NK-92 treated with Interleukin-12 subunit alpha and Interleukin-12 subunit beta, amount 100 ng/mL, for 24 hours (cell line): Measurements from ENCODE around the gene TRPM4.
"Not testable (repeated sequence)": the region's sequence is repeated elsewhere in the genome, so short reads cannot be mapped to it uniquely, and the experiment has no call there.

Experiments
- DNase-seq: peaks from one replicate; lab custom pipeline; 2025; lab: John Stamatoyannopoulos, UW

TRPM4 gene

GRCh38 chr19:49151267-49152118, 6.1 kb upstream of the TRPM4 start:
- DNase-seq = no peak

GRCh38 chr19:49152119-49152550, 5.5 kb upstream of the TRPM4 start:
- no peak for DNase-seq

GRCh38 chr19:49153167-49153809, 4.3 kb upstream of the TRPM4 start:
- DNase-seq = no peak

GRCh38 chr19:49154279-49154678, 3.3 kb upstream of the TRPM4 start:
- no peak for DNase-seq

GRCh38 chr19:49155005-49155819, 2.4 kb upstream of the TRPM4 start, which contains the start of gene HRC:
Gene HRC (minus strand): TSS chr19:49155396. CDS start chr19:49155237, 159 bp downstream.
- DNase-seq = no peak

- no peak for DNase-seq
Observed at GRCh38 chr19:49155820-49156346, 1.7 kb upstream of the TRPM4 start.

GRCh38 chr19:49160450-49161189, 3.0 kb downstream of the TRPM4 start:
- DNase-seq = no peak

GRCh38 chr19:49161987-49162386, 4.4 kb downstream of the TRPM4 start:
- DNase-seq = no peak

GRCh38 chr19:49165111-49165750, 7.6 kb downstream of the TRPM4 start:
- no peak for DNase-seq

- DNase-seq = no peak
Observed at GRCh38 chr19:49165865-49166301, 8.3 kb downstream of the TRPM4 start.

- DNase-seq = no peak
Observed at GRCh38 chr19:49167857-49168409, 10.3 kb downstream of the TRPM4 start.

- no peak for DNase-seq
Observed at GRCh38 chr19:49168421-49168820, 10.8 kb downstream of the TRPM4 start.

- no peak for DNase-seq
Observed at GRCh38 chr19:49173198-49173597, 15.6 kb downstream of the TRPM4 start.

GRCh38 chr19:49180659-49181058, 23.1 kb downstream of the TRPM4 start:
- no peak for DNase-seq

- not testable (repeated sequence) for DNase-seq
Observed at GRCh38 chr19:49182010-49182847, 24.6 kb downstream of the TRPM4 start.

GRCh38 chr19:49182848-49183375, 25.3 kb downstream of the TRPM4 start:
- DNase-seq = no peak

GRCh38 chr19:49186108-49186507, 28.5 kb downstream of the TRPM4 start:
- no peak for DNase-seq

GRCh38 chr19:49188626-49189200, 31.1 kb downstream of the TRPM4 start:
- no peak for DNase-seq

- DNase-seq = no peak
Observed at GRCh38 chr19:49189259-49189658, 31.7 kb downstream of the TRPM4 start.
